H9 (cell line): ENCODE results near the gene TTC32. TPM values are rescaled to one million over a fixed set of nuclear protein-coding genes. Genes with fewer than 3 reads are reported as not detected.

Experiments used
- DNase-seq: peaks from one replicate; pipeline ENCODE4 v3.0.0-alpha.2; 2017
- H2AFZ ChIP-seq: one replicate; pipeline ENCODE4 v1.6.1; 2013; ENCODE audit warnings: mild to moderate bottlenecking, low read length, control low read depth, moderate library complexity
- H2AK5ac ChIP-seq: 2 replicates; pipeline ENCODE4 v1.6.1; 2013; ENCODE audit warnings: low read length, control low read depth, mixed read lengths; ENCODE audit not compliant: insufficient read length
- H2BK120ac ChIP-seq: one replicate; pipeline ENCODE4 v1.6.1; 2013; ENCODE audit warnings: low read depth, mild to moderate bottlenecking, low read length, control low read depth, inconsistent platforms; ENCODE audit not compliant: poor library complexity, severe bottlenecking
- H2BK12ac ChIP-seq: 2 replicates; pipeline ENCODE4 v1.6.1; 2013; ENCODE audit warnings: low read length, control low read depth, mixed read lengths, low read depth; ENCODE audit not compliant: insufficient read length
- H2BK15ac ChIP-seq: 2 replicates; pipeline ENCODE4 v1.6.1; 2013; ENCODE audit warnings: low read depth, low read length, control low read depth
- H2BK20ac ChIP-seq: one replicate; pipeline ENCODE4 v1.6.1; 2013; ENCODE audit warnings: low read depth, mild to moderate bottlenecking, low read length, control low read depth, inconsistent platforms; ENCODE audit not compliant: poor library complexity, severe bottlenecking
- H2BK5ac ChIP-seq: 2 replicates; pipeline ENCODE4 v1.6.1; 2013; ENCODE audit warnings: low read length, control low read depth, mixed read lengths; ENCODE audit not compliant: insufficient read length
- H3K14ac ChIP-seq: 2 replicates; pipeline ENCODE4 v1.6.1; 2013; ENCODE audit warnings: low read length, control low read depth; ENCODE audit not compliant: insufficient read depth
- H3K18ac ChIP-seq: 2 replicates; pipeline ENCODE4 v1.6.1; 2013; ENCODE audit warnings: low read depth, mild to moderate bottlenecking, mixed read lengths, low read length, control low read depth; ENCODE audit not compliant: insufficient read length
- H3K23ac ChIP-seq: 2 replicates; pipeline ENCODE4 v1.6.1; 2013; ENCODE audit warnings: low read length, control low read depth, mixed read lengths, low read depth; ENCODE audit not compliant: insufficient read length
- H3K23me2 ChIP-seq: 2 replicates; pipeline ENCODE4 v1.6.1; 2013; ENCODE audit warnings: low read depth, mild to moderate bottlenecking, mixed read lengths, low read length, control low read depth; ENCODE audit not compliant: insufficient read length, poor library complexity, severe bottlenecking
- H3K27ac ChIP-seq: 2 replicates; pipeline ENCODE4 v1.5.1; 2013; ENCODE audit warnings: low read length, control low read depth, mixed read lengths, low read depth; ENCODE audit not compliant: insufficient read length
- H3K27me3 ChIP-seq: 2 replicates; pipeline ENCODE4 v1.6.1; 2013; ENCODE audit warnings: low read length, control low read depth, inconsistent platforms; ENCODE audit not compliant: insufficient read depth
- H3K4ac ChIP-seq: 2 replicates; pipeline ENCODE4 v1.6.1; 2013; ENCODE audit warnings: low read depth, mild to moderate bottlenecking, control low read depth, inconsistent platforms, low read length, moderate library complexity
- H3K4me1 ChIP-seq: 2 replicates; pipeline ENCODE4 v1.6.1; 2013; ENCODE audit warnings: low read length, control low read depth, inconsistent platforms; ENCODE audit not compliant: insufficient read depth
- H3K4me2 ChIP-seq: 2 replicates; pipeline ENCODE4 v1.6.1; 2013; ENCODE audit warnings: low read length, control low read depth, mixed read lengths; ENCODE audit not compliant: insufficient read length, insufficient read depth
- H3K56ac ChIP-seq: 2 replicates; pipeline ENCODE4 v1.6.1; 2013; ENCODE audit warnings: low read depth, mild to moderate bottlenecking, mixed read lengths, low read length, control low read depth; ENCODE audit not compliant: insufficient read length
- H3K79me1 ChIP-seq: 2 replicates; pipeline ENCODE4 v1.6.1; 2013; ENCODE audit warnings: low read depth, mild to moderate bottlenecking, moderate library complexity, low read length, control low read depth, inconsistent platforms; ENCODE audit not compliant: insufficient read depth, poor library complexity, severe bottlenecking
- H3K79me2 ChIP-seq: 2 replicates; pipeline ENCODE4 v1.6.1; 2013; ENCODE audit warnings: low read length, control low read depth, inconsistent platforms; ENCODE audit not compliant: insufficient read depth
- H3K9ac ChIP-seq: 2 replicates; pipeline ENCODE4 v1.6.1; 2013; ENCODE audit warnings: low read length, control low read depth, mixed read lengths; ENCODE audit not compliant: insufficient read length; ENCODE audit errors: extremely low read depth
- H3K9me3 ChIP-seq: one replicate; pipeline ENCODE4 v1.6.1; 2013; ENCODE audit warnings: low read depth, low read length, inconsistent platforms; ENCODE audit not compliant: control insufficient read depth
- H3T11ph ChIP-seq: one replicate; pipeline ENCODE4 v1.6.1; 2013; ENCODE audit warnings: mild to moderate bottlenecking, low read length, control low read depth, inconsistent platforms
- H4K20me1 ChIP-seq: one replicate; pipeline ENCODE4 v1.6.1; 2013; ENCODE audit not compliant: control insufficient read depth, insufficient read length, insufficient read depth
- H4K5ac ChIP-seq: 2 replicates; pipeline ENCODE4 v1.6.1; 2013; ENCODE audit warnings: low read depth, mild to moderate bottlenecking, mixed read lengths, low read length, control low read depth; ENCODE audit not compliant: insufficient read length
- H4K8ac ChIP-seq: replicated peaks from 2 replicates; pipeline ENCODE4 v1.6.1; 2013; ENCODE audit warnings: low read length, control low read depth, mixed read lengths, low read depth; ENCODE audit not compliant: insufficient read length
- H4K91ac ChIP-seq: 2 replicates; pipeline ENCODE4 v1.6.1; 2013; ENCODE audit warnings: low read depth, mild to moderate bottlenecking, moderate library complexity, mixed read lengths, low read length, control low read depth; ENCODE audit not compliant: insufficient read length
- H3K27ac Mint-ChIP-seq, 3 experiments: 2 replicates in 2 of 3; 3 replicates in 1 of 3; pipeline ENCODE4 v1.8.0; 2020 to 2021; ENCODE audit warnings: mixed read lengths in 3 of 3, mild to moderate bottlenecking in 1 of 3, moderate library complexity in 1 of 3
- H3K27me3 Mint-ChIP-seq: 2 replicates; pipeline ENCODE4 v1.8.0; 2021; ENCODE audit warnings: low read depth, mild to moderate bottlenecking, moderate library complexity, mixed read lengths
- H3K36me3 Mint-ChIP-seq, 3 experiments: 2 replicates in 2 of 3; 3 replicates in 1 of 3; pipeline ENCODE4 v1.8.0; 2020 to 2021; ENCODE audit warnings: low read depth in 3 of 3, mixed read lengths in 3 of 3; ENCODE audit not compliant: insufficient read depth in 1 of 3
- H3K4me1 Mint-ChIP-seq, 2 experiments: 2 replicates each; pipeline ENCODE4 v1.8.0; 2020; ENCODE audit warnings: mixed read lengths in 2 of 2
- H3K4me3 Mint-ChIP-seq, 2 experiments: 2 replicates in 1 of 2; 3 replicates in 1 of 2; pipeline ENCODE4 v1.8.0; 2020 to 2021; ENCODE audit warnings: mild to moderate bottlenecking in 2 of 2, mixed read lengths in 2 of 2, moderate library complexity in 1 of 2
- H3K9me3 Mint-ChIP-seq, 2 experiments: 2 replicates in 1 of 2; 3 replicates in 1 of 2; pipeline ENCODE4 v1.8.0; 2020; ENCODE audit warnings: mild to moderate bottlenecking in 2 of 2, mixed read lengths in 2 of 2, moderate library complexity in 1 of 2
- CTCF ChIP-seq: fragments of 200-600 bp; sonication (generic); conservative IDR thresholded peaks from 3 replicates; pipeline ENCODE4 v1.8.0; 2021; ENCODE audit warnings: antibody characterized with exemption, mild to moderate bottlenecking
- total RNA-seq: library from RNA; stranded (reverse); gene quantifications from 2 replicates; pipeline ENCODE4 v1.2.1, GENCODE V29; 2021

Gene TTC32
- total RNA-seq, 1 experiment from 2014 or later, result 8.9 TPM

- no peak overlapping the region for H3K27ac Mint-ChIP-seq
- no peaks in the 10 kb centered on the region for H3K79me1 ChIP-seq
- peaks cover 0 to 12% (median 0%) of the 10 kb centered on the region in 3 experiments; a peak in 4 of 7 replicates for H3K36me3 Mint-ChIP-seq
Observed at GRCh38 chr2:19949071-19949470, 47.3 kb upstream of the TTC32 start.

More at GRCh38 chr2:19949071-19949470, 47.3 kb upstream of the TTC32 start:
- Histone ChIP-seq H3K23ac (no peak overlapping the region), H3K27ac (no peak overlapping the region), H2BK120ac (no peak overlapping the region), H3K56ac (no peak overlapping the region), H3K14ac (no peak overlapping the region), H3K4me1 (0 out of 2 replicates have a peak, but pooled peaks cover 3% of the 10 kb centered on the region), H3T11ph (no peak overlapping the region), H2BK15ac (no peak overlapping the region), H3K79me2 (no peaks in the 10 kb centered on the region), H3K9ac (no peak overlapping the region), H2AFZ (no peak overlapping the region), H3K4ac (no peak overlapping the region), H4K5ac (no peak overlapping the region), H2AK5ac (no peak overlapping the region), H3K23me2 (no peaks in the 10 kb centered on the region), H3K4me2 (no peak overlapping the region), H4K91ac (no peak overlapping the region), H4K20me1 (no peaks in the 10 kb centered on the region), H3K18ac (no peak overlapping the region), H2BK12ac (no peak overlapping the region), H3K9me3 (no peaks in the 10 kb centered on the region), H3K27me3 (no peaks in the 10 kb centered on the region), H4K8ac (no peak overlapping the region), H2BK5ac (no peak overlapping the region), H2BK20ac (no peak overlapping the region)
- H3K4me3 Mint-ChIP-seq, result no peak overlapping the region
- H3K4me1 Mint-ChIP-seq, result peaks cover 13 to 14% of the 10 kb centered on the region in 2 experiments
- no peaks in the 10 kb centered on the region for H3K9me3 Mint-ChIP-seq
- no peaks in the 10 kb centered on the region for H3K27me3 Mint-ChIP-seq
- no peak for DNase-seq
- TF ChIP-seq CTCF, result no peak
